Right ventricle myocardium superior (tissue), 1 donor: ENCODE data around the gene MYL10. TPM values are rescaled to one million over a fixed set of nuclear protein-coding genes. Genes with fewer than 3 reads are reported as not detected.
"Not testable (repeated sequence)": the region's sequence is repeated elsewhere in the genome, so short reads cannot be mapped to it uniquely, and the experiment has no call there.

Experiments
- ATAC-seq: fragments of 200-7000 bp; cut with Tn5 transposase; one replicate; pipeline ENCODE4 v1.9.1; 2020; ENCODE audit warnings: mild to moderate bottlenecking; ENCODE audit not compliant: poor library complexity
- DNase-seq: peaks from one replicate; pipeline ENCODE4 v3.0.0-alpha.2; 2020
- intact Hi-C: fragments of 100-400 bp; cut with DNase I; formaldehyde crosslinking; loops from one replicate; pipeline ENCODE4 v1.11.2; 2022
- total RNA-seq: library from RNA; stranded (reverse); fragmentation: NEBNext Ultra II Directional; extraction: Animal tissue kit (Norgen Biotek cat#: 25700); gene quantifications from one replicate; pipeline ENCODE4 v1.2.1, GENCODE V29; 2021
- donor health status: DM: no; HTN: yes; CAD: no; lungs with severe emphysema.

The MYL10 gene
- total RNA-seq, 1 donor from 2014 or later = not detected

DNA sequence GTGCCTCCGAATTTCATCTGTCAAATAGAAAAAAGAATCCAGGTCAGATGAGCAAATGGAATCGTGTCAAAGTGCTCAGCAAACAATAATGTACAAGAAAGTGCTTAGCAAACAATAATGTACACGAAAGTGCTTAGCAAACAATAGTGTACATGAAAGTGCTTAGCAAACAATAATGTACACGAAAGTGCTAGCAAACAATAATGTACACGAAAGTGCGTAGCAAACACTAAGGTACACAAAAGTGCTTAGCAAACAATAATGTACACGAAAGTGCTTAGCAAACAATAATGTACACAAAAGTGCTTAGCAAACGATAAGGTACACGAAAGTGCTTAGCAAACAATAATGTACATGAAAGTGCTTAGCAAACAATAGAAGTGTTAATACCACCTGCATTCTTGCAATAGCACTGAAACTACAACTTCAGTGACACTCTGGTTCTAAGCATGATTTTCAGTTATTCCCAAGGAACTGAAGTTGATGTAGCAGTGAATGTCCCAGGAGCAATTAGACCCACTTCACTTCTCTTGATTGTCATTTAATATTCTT lies 33.4 kb upstream of the MYL10 start:
- intact Hi-C loops = no loop called here
- ATAC-seq (no peak), DNase-seq (no peak)

DNA sequence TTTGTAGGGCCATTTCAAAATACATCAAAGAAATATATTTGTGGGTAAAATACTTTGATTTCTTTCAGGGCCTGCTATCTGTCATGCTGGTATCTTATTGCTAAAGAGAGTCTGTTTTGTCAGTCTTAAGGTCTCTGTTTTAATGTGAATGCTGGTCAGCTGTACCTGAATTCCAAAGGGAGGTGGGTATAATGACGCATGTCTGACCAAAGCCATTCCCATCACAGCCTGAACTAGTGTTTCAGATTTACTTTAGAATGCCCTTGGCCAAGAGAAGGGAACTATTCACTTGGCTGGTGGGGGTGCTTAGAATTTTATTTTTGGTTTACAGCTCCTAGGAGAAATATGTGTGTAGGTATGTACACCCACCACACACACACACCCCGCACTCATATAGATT lies 30.6 kb upstream of the MYL10 start:
- no peak for DNase-seq
- no peak for ATAC-seq
- intact Hi-C loops = no loop called here

GRCh38 chr7:101657171-101657570 lies 28.1 kb upstream of the MYL10 start:
- no peak for DNase-seq
- ATAC-seq = no peak
- intact Hi-C loops = no loop called here

DNA sequence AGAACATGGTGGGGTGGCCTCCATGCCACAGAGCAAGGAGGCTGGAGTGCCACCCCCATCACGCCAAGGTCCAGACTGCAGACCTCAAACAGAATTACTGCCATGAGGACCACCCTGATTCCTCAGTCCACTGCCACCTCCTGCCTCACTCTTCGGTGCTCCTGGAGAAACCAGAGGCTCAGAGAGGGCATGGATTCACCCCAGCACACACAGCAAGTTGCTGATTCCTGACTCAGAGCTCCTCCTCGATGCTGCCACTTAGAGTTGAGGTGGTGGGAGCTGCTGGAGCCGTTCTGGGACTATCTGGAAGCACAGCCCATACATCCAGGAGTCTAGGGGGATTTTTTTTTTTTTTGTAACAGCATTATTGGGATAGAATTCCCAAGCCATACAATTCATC lies 22.0 kb upstream of the MYL10 start:
- intact Hi-C loops = no loop called here
- ATAC-seq (no peak), DNase-seq (no peak)

DNA sequence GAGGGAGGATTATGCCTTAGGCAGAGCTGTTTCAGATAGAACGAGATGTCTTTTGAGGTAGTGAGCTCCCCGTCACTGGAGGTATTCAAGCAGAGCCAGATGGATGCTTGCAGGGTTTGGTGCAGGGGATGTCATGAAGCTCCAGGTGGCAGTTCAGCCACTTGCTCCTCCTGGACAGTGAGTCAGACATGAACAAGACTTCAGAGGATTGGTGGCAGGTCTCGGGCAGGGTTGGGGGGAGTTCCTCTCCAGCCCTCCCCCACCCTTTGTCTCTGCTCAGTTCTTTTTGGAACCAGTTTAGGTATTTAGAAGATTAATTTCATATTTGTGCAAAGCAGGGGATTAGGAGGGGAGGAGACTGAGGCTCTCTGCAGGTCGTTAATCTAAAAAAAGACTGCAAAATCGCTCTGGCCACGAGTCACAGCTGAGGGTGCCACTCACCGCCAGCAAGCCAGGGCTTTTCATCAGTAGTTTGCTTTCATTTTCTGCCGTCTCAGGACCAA lies 21.5 kb upstream of the MYL10 start:
- intact Hi-C loops = no loop called here
- no peak for ATAC-seq
- DNase-seq = no peak

GRCh38 chr7:101647876-101648275 lies 18.8 kb upstream of the MYL10 start:
- DNase-seq, ATAC-seq, intact Hi-C loops: not testable (repeated sequence)

DNA sequence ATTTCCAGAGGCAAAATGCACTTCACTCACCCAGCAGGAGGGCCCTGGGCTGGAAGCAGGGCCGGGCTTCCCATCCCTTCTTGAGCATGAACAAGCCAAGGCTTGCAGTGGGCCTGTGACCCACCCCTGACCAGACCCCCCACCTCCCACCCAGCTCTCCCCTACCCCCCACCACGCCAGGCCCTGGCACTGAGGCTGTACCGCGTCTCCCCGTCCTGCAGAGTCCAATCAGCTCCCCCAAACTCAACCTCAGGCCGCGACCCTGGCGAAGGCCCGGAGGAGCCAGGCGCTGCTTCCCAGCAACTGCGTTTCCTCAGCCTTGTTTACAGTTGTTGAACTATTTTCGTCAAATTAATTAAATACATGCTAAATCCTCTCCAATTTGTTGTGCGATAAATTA lies 16.9 kb upstream of the MYL10 start:
- ATAC-seq = no peak
- intact Hi-C loops = no loop called here
- no peak for DNase-seq

GRCh38 chr7:101644879-101645278 lies 15.8 kb upstream of the MYL10 start:
- ATAC-seq (no peak), DNase-seq (no peak)
- intact Hi-C loops = no loop called here

DNA sequence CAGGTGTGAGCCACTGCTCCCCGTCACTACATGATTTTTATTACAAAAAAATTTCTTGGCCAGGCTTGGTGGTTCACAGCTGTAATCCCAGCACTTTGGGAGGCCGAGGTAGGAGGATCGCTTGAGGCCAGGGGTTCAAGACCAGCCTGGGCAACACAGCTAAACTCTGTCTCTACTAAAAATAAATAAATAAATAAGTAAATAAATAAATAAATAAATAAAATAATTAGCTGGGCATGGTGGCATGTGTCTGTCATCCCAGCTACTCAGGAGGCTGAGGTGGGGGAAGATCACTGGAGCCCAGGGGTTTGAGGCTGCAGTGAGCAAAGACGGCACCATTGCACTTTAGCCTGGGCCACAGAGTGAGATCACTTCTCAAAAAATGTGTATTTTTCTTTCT lies 10.0 kb upstream of the MYL10 start:
- DNase-seq, intact Hi-C loops, ATAC-seq: not testable (repeated sequence)

- DNase-seq = no peak
- ATAC-seq = no peak
- intact Hi-C loops = no loop called here
Observed at GRCh38 chr7:101636822-101637623, 7.9 kb upstream of the MYL10 start.

DNA sequence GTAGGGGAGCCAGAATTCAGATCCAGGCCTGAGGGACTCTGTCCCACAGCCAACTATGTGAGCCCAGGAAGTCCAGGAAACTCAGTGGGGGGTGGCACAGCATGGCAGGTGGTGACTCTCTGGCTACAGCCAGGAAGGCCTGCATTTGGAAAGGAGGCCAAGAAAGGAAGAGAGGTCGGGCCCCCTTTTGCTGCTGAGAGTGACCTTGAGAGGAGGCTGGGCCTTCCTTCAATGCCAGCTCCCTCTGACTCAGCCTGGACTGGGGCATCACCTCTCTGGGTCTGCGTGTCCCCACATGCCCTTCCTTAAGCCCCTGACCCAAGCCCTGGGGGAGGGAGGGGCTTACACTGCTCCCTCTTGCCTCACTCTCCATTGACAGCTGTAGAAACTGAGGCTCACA lies 6.4 kb upstream of the MYL10 start:
- DNase-seq (no peak), ATAC-seq (no peak)
- intact Hi-C loops = no loop called here

DNA sequence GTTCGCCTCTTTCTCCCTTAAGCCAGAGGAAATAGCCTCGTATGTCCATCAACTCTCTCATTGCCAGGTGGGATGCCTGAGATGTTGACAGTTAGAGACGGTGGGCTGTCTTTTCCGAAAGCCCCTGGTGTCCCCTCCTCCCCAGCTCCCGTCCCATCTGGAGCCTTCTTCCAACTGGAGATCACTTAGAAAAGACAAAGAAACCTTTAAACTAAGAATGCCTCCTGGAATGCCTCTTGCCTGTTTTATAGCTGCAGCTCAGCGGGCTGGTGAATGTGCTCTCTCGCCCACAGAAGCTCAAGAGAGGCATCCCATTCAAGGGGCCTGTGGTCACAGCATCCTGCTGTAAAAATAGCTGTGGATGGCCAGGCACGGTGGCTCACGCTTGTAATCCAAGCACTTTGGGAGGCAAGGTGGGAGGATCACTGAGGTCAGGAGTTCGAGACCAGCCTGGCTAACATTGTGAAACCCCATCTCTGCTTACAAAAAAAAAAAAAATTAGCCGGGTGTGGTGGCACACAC lies 5.2 kb upstream of the MYL10 start:
- DNase-seq (no peak), ATAC-seq (no peak)
- intact Hi-C loops = no loop called here

- intact Hi-C loops = no loop called here
- DNase-seq (no peak), ATAC-seq (peak; percentile 41)
Observed at GRCh38 chr7:101633511-101633910, 4.4 kb upstream of the MYL10 start.

DNA sequence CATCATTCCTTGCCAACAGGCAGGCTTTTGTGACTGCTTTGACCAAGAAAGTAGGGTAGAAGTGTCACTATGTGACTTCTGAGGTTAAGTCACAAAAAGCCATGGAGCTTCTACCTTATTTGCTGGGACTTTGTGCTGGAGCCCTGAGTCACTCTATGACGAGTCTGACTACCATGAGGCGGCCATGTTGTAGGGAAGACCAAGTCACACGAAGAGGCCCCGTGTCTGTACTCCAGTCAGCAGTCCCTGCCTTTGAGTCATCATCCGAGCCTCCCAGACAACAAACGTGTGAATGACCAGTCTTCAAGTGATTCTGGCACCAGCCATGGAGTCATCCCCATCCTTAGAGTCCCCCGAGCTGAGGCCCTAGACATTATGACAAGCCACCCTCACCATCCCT lies 3.5 kb upstream of the MYL10 start:
- ATAC-seq (no peak), DNase-seq (no peak)
- intact Hi-C loops = no loop called here

GRCh38 chr7:101631224-101631714 lies 2.2 kb upstream of the MYL10 start:
- intact Hi-C loops = no loop called here
- ATAC-seq = no peak
- no peak for DNase-seq

DNA sequence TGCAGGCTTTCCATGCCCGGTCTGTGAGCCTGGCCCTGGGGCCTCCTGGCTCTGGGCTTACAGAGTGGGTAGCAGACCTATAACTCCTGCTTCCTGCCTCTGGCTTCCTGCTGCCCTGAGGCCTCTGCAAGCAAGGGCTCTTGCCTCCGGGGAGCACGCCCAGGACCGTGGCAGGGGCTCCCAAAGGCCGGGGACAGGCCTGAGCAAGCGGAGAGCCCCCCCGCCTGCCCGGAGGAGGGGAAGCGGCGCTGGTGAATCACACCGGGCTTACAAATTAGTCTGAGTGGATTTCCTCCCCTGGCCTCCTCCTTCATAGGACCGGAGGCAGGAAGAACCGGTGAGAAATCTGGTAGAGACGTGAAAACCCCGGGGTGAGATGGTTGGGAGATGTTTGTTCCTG lies 1.5 kb upstream of the MYL10 start:
- no peak for ATAC-seq
- intact Hi-C loops = no loop called here
- no peak for DNase-seq

DNA sequence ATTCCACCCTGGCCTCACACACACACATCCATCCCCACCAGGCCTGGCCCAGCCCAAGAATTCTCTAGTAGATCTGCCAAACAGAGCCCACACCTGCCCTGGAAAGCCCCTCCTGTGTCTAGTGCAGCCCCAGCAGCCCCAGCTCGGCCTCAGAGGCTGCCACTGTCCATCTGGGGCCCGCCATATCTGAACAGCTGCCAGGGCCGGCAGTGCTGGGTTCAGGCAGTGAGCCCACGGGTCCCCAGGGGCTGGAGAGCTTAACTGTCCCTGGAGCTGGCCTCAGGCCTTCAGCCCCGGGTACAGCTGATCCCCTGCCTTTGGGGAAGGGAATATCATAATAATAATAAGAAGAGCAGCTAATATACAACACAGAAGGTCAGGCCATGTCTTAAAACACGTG lies 574 bp downstream of the MYL10 start:
- intact Hi-C loops = no loop called here
- no peak for ATAC-seq
- DNase-seq = no peak

DNA sequence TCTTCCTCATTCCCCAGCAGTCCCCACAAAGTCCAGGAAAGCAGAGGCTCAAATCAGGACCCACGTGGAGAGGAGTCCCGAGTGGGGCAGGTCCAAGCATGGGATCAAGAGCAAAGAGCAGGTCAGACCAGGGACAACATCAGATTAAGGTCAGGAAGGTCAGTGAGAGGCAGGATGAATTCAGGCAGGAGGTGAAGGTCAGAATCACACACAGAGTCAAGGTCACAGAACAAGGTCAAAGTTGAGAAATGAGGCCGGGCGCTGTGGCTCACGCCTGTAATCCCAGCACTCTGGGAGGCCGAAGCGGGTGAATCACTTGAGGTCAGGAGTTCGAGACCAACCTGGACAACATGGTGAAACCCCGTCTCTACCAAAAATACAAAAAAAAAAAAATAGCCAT lies 2.3 kb downstream of the MYL10 start:
- intact Hi-C loops = no loop called here
- ATAC-seq (no peak), DNase-seq (no peak)

DNA sequence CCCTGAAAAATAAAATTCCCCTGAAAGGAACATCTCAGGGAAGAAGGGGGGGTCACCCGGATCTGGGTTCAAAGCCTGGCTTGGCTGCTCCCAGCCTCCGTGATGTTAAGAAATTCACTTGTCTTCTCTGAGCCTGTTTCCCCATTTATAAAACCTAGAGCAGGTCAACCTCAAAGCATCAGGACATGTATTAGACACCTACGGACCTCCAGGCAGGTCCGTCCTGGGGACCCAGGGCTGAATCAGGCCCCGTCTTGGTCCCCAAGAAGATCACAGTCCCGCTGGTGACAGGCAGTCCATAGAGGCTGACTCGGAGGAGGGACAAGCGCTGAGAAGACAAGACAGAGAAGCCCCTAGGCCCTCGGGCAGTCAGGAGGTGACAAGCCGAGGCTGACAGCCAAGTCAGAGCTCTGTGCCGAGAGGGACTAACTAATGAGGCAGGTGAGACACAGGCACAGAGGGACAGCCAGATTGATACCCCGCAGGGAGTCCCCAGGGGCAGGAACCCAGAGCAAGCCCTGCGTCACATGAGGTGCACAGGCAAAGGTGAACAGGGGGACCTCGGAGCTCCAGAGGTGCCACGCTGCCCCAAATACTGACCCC lies 2.9 kb downstream of the MYL10 start:
- intact Hi-C loops = no loop called here
- DNase-seq (no peak), ATAC-seq (no peak)
